HEK293 (cell line): ENCODE measurements around the gene HES1.

Experiments used
- CTCF ChIA-PET: fragments of 350-600 bp; formaldehyde crosslinking; extraction: SDS; loops from one replicate; lab custom pipeline; 2021; ENCODE audit warnings: antibody characterized with exemption; lab: Yijun Ruan, JAX
- POLR2A ChIA-PET: fragments of 300-600 bp; formaldehyde crosslinking; extraction: SDS; loops from one replicate; lab custom pipeline; 2020; ENCODE audit warnings: antibody characterized with exemption, inconsistent platforms; lab: Yijun Ruan, JAX
- H3K27ac ChIP-seq: fragments of 200-500 bp; sonication (Bioruptor generic); 2 replicates; pipeline ENCODE4 v1.5.1; 2014; ENCODE audit warnings: low read depth, low read length, control low read depth, inconsistent platforms; ENCODE audit errors: extremely low read depth
- H3K36me3 ChIP-seq, 2 experiments: fragments of 200-500 bp in 1 of 2; sonication (Bioruptor generic) in 1 of 2; 1 replicate in 1 of 2; 2 replicates in 1 of 2; pipeline ENCODE4 v1.5.1; 2014 to 2017; ENCODE audit warnings: inconsistent platforms in 2 of 2, low read length in 2 of 2; ENCODE audit not compliant: control insufficient read depth in 2 of 2, insufficient read depth in 1 of 2
- H3K4me1 ChIP-seq: fragments of 200-500 bp; sonication (Bioruptor generic); 2 replicates; pipeline ENCODE4 v1.5.1; 2014; ENCODE audit warnings: mild to moderate bottlenecking, low read length, inconsistent platforms; ENCODE audit not compliant: control insufficient read depth, insufficient read depth
- H3K4me3 ChIP-seq: 2 replicates; pipeline ENCODE4 v1.5.1; 2011; ENCODE audit warnings: low read depth, mild to moderate bottlenecking, control low read depth, low read length, moderate library complexity
- H3K9me3 ChIP-seq: fragments of 200-500 bp; sonication (Bioruptor generic); 2 replicates; pipeline ENCODE4 v1.5.1; 2014; ENCODE audit warnings: low read depth, low read length, inconsistent platforms; ENCODE audit not compliant: control insufficient read depth, insufficient read depth
- FEZF1 ChIP-seq: fragments of 450-650 bp; formaldehyde crosslinking; IDR thresholded peaks from 2 replicates; pipeline ENCODE4 v1.5.1; 2016; ENCODE audit warnings: missing biosample characterization, missing genetic modification characterization
- OSR2 ChIP-seq: fragments of 450-650 bp; formaldehyde crosslinking; IDR thresholded peaks from 2 replicates; pipeline ENCODE4 v1.5.1; 2016; ENCODE audit warnings: missing biosample characterization, missing genetic modification characterization
- SCRT1 ChIP-seq: fragments of 450-650 bp; formaldehyde crosslinking; IDR thresholded peaks from 2 replicates; pipeline ENCODE4 v1.5.1; 2016; ENCODE audit warnings: missing biosample characterization, missing genetic modification characterization, borderline replicate concordance
- ZBTB17 ChIP-seq: fragments of 450-650 bp; formaldehyde crosslinking; IDR thresholded peaks from 2 replicates; pipeline ENCODE4 v1.5.1; 2016; ENCODE audit warnings: missing biosample characterization, missing genetic modification characterization
- ZBTB20 ChIP-seq: fragments of 450-650 bp; formaldehyde crosslinking; IDR thresholded peaks from 2 replicates; pipeline ENCODE4 v1.5.1; 2016; ENCODE audit warnings: missing biosample characterization, missing genetic modification characterization
- ZFP3 ChIP-seq: fragments of 450-650 bp; formaldehyde crosslinking; IDR thresholded peaks from 2 replicates; pipeline ENCODE4 v1.5.1; 2016; ENCODE audit warnings: low read depth, missing biosample characterization, missing genetic modification characterization
- ZIC2 ChIP-seq: fragments of 450-650 bp; formaldehyde crosslinking; IDR thresholded peaks from 2 replicates; pipeline ENCODE4 v1.5.1; 2016; ENCODE audit warnings: missing biosample characterization, missing genetic modification characterization
- ZNF140 ChIP-seq: fragments of 450-650 bp; formaldehyde crosslinking; IDR thresholded peaks from 2 replicates; pipeline ENCODE4 v1.5.1; 2016; ENCODE audit warnings: missing biosample characterization, missing genetic modification characterization
- ZNF16 ChIP-seq: fragments of 450-650 bp; formaldehyde crosslinking; IDR thresholded peaks from 2 replicates; pipeline ENCODE4 v1.5.1; 2016; ENCODE audit warnings: low read depth, missing biosample characterization, missing genetic modification characterization
- ZNF169 ChIP-seq: fragments of 450-650 bp; formaldehyde crosslinking; IDR thresholded peaks from 2 replicates; pipeline ENCODE4 v1.5.1; 2016; ENCODE audit warnings: missing biosample characterization, missing genetic modification characterization
- ZNF175 ChIP-seq: fragments of 450-650 bp; formaldehyde crosslinking; IDR thresholded peaks from 2 replicates; pipeline ENCODE4 v1.5.1; 2016; ENCODE audit warnings: missing biosample characterization, missing genetic modification characterization
- ZNF354C ChIP-seq: fragments of 450-650 bp; formaldehyde crosslinking; IDR thresholded peaks from 2 replicates; pipeline ENCODE4 v1.5.1; 2016; ENCODE audit warnings: missing biosample characterization, missing genetic modification characterization, low read depth, borderline replicate concordance
- ZNF549 ChIP-seq: fragments of 450-650 bp; IDR thresholded peaks from 2 replicates; pipeline ENCODE4 v1.5.1; 2018; ENCODE audit warnings: missing biosample characterization, missing genetic modification characterization, mild to moderate bottlenecking, inconsistent platforms, moderate library complexity
- ZNF623 ChIP-seq: fragments of 450-650 bp; formaldehyde crosslinking; IDR thresholded peaks from 2 replicates; pipeline ENCODE4 v1.5.1; 2016; ENCODE audit warnings: missing biosample characterization, missing genetic modification characterization
- ZNF692 ChIP-seq: fragments of 450-650 bp; formaldehyde crosslinking; IDR thresholded peaks from 2 replicates; pipeline ENCODE4 v1.5.1; 2016; ENCODE audit warnings: missing biosample characterization, missing genetic modification characterization
- ZNF837 ChIP-seq: fragments of 450-650 bp; formaldehyde crosslinking; IDR thresholded peaks from 2 replicates; pipeline ENCODE4 v1.5.1; 2016; ENCODE audit warnings: missing biosample characterization, missing genetic modification characterization
- ZNF843 ChIP-seq: fragments of 450-650 bp; formaldehyde crosslinking; IDR thresholded peaks from 2 replicates; pipeline ENCODE4 v1.5.1; 2016; ENCODE audit warnings: missing biosample characterization, missing genetic modification characterization
- ZXDB ChIP-seq: fragments of 450-650 bp; formaldehyde crosslinking; IDR thresholded peaks from 2 replicates; pipeline ENCODE4 v1.5.1; 2016; ENCODE audit warnings: missing biosample characterization, missing genetic modification characterization
- TF ChIP-seq, protein P1 (sequence below): fragments of 450-650 bp; formaldehyde crosslinking; IDR thresholded peaks from 2 replicates; pipeline ENCODE4 v1.5.1; 2016; ENCODE audit warnings: missing biosample characterization, missing genetic modification characterization
- TF ChIP-seq, protein P2 (sequence below): fragments of 450-650 bp; formaldehyde crosslinking; IDR thresholded peaks from 2 replicates; pipeline ENCODE4 v1.5.1; 2017; ENCODE audit warnings: missing biosample characterization, missing genetic modification characterization

The HES1 gene

DNA sequence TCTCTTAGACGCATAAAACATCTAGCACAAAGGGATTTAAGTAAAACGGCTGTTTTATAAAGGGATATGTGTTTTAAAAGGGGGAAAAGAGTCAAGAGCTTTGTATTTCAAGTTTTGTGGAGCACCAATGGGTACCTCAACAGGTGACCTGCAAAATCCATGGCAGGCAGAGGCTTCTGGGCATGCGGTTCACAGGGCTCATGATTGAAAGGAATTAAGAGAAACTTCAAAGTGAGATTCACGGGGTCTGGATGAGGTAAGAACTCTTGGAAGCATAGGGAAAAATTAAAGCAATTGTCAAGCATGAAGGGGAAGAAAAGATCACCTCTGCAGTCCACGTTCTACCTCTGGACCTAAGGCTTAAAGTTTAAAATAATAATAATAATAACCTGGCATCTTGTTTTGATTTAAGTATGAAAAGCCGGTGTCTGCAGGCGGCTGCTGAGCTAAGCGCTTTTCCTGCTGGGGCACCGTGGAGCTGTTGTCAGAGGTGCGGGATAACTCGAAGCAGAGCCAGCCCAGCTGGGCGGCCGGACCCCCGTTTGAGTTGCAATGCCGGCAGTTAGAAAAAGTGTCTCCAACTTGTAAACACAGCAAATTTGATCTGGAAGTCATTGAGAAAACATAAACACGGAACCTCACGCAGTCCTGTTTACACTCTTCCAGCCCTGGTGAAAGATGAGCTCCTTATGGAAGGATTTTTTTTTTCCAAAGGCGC is 40.5 kb downstream of the HES1 start (continued):
- peak; percentile 91 for TF ChIP-seq ZIC2
- no peak for TF ChIP-seq ZNF837 (tag by site-specific recombination)
- TF ChIP-seq ZBTB17 (tag by site-specific recombination), result 0 out of 2 replicates have a peak, but pooled peaks have one; percentile 17
- TF ChIP-seq ZNF140 (tag by site-specific recombination), result no peak
- TF ChIP-seq ZNF692 (tag by site-specific recombination), result no peak
- TF ChIP-seq SCRT1 (tag by site-specific recombination), result peak; percentile 53; the same call in 1 of the 2 replicates

GRCh38 chr3:194177141-194177540 is 41.2 kb downstream of the HES1 start:
- TF ChIP-seq, protein P1, sequence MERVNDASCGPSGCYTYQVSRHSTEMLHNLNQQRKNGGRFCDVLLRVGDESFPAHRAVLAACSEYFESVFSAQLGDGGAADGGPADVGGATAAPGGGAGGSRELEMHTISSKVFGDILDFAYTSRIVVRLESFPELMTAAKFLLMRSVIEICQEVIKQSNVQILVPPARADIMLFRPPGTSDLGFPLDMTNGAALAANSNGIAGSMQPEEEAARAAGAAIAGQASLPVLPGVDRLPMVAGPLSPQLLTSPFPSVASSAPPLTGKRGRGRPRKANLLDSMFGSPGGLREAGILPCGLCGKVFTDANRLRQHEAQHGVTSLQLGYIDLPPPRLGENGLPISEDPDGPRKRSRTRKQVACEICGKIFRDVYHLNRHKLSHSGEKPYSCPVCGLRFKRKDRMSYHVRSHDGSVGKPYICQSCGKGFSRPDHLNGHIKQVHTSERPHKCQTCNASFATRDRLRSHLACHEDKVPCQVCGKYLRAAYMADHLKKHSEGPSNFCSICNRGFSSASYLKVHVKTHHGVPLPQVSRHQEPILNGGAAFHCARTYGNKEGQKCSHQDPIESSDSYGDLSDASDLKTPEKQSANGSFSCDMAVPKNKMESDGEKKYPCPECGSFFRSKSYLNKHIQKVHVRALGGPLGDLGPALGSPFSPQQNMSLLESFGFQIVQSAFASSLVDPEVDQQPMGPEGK (tag by site-specific recombination), result no peak
- TF ChIP-seq ZBTB20 (tag by site-specific recombination), result no peak
- TF ChIP-seq ZNF16, result no peak
- TF ChIP-seq ZNF843 (tag by site-specific recombination), result no peak
- TF ChIP-seq ZNF623, result no peak
- no peak for TF ChIP-seq ZXDB (tag by site-specific recombination)
- TF ChIP-seq ZFP3 (tag by site-specific recombination), result no peak
- Histone ChIP-seq H3K27ac (no peak overlapping the region), H3K4me1 (peaks cover 10% of the 10 kb centered on the region), H3K4me3 (no peak overlapping the region), H3K9me3 (no peaks in the 10 kb centered on the region), H3K36me3 (no peaks in the 10 kb centered on the region)
- ChIA-PET POLR2A (no interaction called here), CTCF (no interaction called here)

- H3K36me3 ChIP-seq, result no peaks in the 10 kb centered on the region
- POLR2A ChIA-PET, result no interaction called here
- no peak overlapping the region for H3K4me3 ChIP-seq
- peaks cover 10% of the 10 kb centered on the region for H3K4me1 ChIP-seq
- CTCF ChIA-PET, result no interaction called here
- TF ChIP-seq FEZF1 (no peak), ZNF354C (no peak), ZNF169 (tag by site-specific recombination) (no peak), ZNF549 (tag by site-specific recombination) (no peak), ZNF175 (no peak), OSR2 (tag by site-specific recombination) (no peak)
- TF ChIP-seq, protein P2, sequence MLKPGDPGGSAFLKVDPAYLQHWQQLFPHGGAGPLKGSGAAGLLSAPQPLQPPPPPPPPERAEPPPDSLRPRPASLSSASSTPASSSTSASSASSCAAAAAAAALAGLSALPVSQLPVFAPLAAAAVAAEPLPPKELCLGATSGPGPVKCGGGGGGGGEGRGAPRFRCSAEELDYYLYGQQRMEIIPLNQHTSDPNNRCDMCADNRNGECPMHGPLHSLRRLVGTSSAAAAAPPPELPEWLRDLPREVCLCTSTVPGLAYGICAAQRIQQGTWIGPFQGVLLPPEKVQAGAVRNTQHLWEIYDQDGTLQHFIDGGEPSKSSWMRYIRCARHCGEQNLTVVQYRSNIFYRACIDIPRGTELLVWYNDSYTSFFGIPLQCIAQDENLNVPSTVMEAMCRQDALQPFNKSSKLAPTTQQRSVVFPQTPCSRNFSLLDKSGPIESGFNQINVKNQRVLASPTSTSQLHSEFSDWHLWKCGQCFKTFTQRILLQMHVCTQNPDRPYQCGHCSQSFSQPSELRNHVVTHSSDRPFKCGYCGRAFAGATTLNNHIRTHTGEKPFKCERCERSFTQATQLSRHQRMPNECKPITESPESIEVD (tag by site-specific recombination), result no peak
- no peaks in the 10 kb centered on the region for H3K9me3 ChIP-seq
- no peak overlapping the region for H3K27ac ChIP-seq
These were observed 42.2 kb downstream of the HES1 start for GRCh38 chr3:194178128-194178527.
